ENCODE data around the gene RELCH. TPM values are rescaled to one million over a fixed set of nuclear protein-coding genes. Genes with fewer than 3 reads are reported as not detected.

The RELCH gene
- total RNA-seq, 1 donor from 2014 or later, result 76.2 TPM

DNA sequence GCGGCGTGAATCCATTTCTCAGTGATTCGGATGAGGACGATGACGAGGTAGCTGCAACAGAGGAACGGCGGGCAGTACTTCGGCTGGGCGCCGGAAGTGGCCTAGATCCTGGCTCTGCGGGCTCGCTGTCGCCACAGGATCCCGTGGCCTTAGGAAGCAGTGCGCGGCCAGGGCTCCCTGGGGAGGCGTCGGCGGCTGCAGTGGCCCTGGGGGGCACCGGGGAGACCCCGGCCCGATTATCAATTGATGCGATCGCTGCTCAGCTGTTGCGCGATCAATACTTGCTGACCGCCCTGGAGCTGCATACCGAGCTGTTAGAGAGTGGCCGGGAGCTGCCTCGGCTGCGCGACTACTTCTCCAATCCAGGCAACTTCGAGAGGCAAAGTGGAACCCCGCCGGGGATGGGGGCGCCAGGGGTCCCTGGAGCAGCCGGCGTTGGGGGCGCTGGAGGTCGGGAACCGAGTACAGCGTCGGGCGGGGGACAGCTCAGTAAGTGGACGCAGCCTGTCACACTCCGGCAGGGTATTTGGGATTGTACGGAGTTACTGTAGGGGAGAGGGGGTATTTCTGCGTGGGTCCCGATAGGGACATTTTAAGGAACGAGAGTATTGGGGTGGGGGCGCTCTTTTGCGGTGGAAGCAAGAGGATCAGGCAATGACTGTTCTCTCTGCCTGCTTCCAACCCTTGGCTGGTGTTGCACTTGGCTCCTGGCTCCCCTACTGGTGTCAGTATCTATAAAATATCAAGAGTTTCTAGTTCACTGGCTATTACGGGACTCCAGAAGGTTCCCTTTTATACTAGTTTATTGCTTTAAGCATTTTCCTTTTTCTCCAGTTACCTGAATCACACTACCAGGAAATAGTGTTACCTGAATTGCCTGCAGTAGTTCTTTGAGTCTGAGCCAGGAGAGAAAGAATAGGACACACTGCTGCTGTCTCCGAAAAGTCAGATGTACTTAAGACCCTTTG, 772 bp downstream of the RELCH start:
- DNase-seq (ENCODE audit: low spot score in 2 of 2), result peak in 1 of 2 donors; percentile 3
- no peak for FAIRE-seq

DNA sequence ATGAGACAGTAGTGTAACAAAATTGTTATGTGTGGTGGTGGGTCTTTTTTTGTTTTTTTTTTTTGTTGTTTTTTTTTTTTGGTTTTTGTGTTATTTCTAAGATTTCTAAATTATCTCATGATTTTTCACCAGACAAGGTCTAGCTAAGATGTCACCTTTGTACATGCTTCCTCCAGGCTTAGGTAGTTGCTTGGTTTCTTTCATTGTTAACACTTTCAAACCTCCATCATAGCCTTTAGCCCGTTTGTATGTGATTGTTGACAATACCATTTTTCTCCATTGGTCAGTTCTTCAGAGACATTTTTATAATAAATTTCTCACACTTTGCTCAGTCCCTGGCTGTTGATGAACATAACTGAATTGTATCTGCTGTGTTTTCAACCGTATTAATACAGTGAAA, 2.2 kb downstream of the RELCH start:
- DNase-seq (ENCODE audit: low spot score in 2 of 2) (no peak), FAIRE-seq (no peak)

DNA sequence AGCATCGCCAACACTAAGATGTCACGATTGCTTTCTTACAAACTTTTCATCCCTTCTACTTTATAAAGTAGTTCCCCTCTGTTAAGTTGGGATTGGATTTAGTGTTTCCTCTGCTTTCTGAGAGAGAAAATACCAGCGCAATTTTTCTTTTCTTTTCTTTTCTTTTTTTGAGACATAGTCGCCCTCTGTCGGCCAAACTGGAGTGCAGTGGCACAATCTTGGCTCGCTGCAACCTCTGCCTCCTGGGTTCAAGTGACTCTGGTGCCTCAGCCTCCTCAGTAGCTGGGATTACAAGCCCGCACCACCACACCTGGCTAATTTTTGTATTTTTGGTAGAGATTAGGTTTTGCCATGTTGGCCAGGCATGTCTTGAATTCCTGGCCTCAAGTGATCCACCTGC, 9.0 kb downstream of the RELCH start:
- no peak for DNase-seq (ENCODE audit: low spot score in 2 of 2)
- FAIRE-seq, result no peak

DNA sequence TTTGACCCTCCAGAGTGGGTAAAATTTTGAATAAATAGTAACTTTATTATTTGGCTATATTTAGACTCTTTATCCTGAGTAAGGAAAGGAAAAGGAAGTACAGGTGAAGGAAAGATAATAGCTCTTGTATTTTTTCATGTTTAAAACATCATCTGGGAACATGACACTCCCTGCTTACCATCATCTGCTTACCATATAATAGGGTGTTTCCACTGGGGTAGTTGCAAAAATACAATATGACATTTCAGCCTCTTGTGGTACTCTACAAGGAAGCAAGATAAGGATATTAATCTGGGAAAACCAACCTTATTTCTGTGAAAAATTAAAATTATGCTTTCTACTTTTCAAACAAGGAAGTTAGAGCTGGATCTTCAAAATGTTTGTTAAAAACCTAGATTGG, 9.9 kb downstream of the RELCH start:
- DNase-seq (ENCODE audit: low spot score in 2 of 2) (no peak), FAIRE-seq (no peak)

DNA sequence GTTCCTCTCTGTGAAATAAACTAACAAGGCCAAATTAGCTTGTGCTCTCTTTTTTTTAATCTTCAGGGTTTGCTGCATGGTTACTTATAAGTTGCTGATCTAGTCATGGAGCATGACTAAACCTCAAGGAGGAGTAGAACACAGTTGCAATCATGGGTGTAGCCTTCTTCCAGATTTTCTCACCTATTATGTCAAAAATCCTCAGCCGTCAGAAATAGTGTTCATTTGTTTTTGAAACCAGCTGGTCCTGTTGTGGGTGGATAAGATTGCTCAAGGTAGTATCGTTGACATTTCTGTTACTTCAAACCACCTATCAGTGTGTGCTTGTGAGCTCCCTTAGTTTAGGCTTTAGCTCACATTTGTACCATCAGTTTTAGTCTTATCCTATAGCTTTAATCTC, 11.2 kb downstream of the RELCH start:
- FAIRE-seq, result no peak

DNA sequence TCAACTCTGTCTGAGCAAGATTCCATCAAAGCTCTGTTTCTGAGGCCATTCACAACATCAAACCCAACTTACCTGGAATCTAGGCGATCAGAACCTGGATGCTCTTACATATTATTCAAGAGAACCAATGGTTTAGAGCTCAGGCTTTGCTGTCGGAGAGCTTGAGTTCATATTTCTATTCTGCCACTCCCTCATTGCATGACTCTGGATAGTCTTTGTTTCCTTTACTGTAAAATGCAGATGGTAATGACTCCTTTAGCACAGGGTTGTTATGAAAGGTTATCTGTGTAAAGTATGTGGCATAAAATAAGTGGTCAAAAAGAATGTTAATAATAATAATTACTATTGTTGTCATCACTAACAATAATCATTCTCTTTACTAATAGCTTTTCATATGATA, 12.6 kb downstream of the RELCH start:
- FAIRE-seq, result no peak
- DNase-seq (ENCODE audit: low spot score in 2 of 2), result no peak

More for the DNA sequence above, 11.2 kb downstream of the RELCH start:
- DNase-seq (ENCODE audit: low spot score in 2 of 2), result no peak

DNA sequence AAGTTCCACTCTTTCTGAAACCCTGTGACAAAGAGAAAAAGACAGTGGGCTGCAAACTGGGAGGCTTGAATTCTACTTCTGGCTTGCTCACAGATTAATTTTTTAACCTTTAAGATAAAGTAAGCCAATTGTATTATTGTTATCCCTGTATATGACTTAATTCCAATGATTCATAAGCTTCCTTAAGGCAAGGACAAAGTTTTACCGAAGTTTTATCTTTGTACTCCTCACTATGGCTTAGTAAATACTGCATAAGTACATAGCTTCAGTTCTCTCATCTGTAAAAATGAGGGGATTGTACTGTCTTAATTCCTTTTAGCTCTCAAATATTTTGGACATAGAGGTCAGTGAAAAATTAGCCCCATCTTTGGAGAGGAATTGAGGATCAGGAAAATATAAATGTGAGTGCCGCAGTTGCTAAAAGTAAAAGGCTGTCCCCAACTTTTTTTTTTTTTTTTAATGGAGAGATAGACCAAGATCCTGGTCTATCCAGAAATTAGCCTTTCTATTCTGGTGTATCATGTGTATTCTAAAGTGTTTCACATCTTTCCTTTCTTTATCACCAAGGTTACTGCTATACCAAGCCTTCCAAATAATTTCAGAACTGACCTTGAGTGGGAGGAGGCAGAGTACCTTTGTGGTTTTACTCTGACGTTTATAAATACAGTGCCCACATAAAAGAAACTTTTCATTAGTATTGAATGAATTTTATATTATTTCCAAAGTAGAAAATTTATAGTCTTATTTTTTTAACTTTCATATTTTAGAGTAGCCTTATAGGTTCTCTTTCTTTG, 13.3 kb downstream of the RELCH start:
- FAIRE-seq (no peak), DNase-seq (ENCODE audit: low spot score in 2 of 2) (no peak)

DNA sequence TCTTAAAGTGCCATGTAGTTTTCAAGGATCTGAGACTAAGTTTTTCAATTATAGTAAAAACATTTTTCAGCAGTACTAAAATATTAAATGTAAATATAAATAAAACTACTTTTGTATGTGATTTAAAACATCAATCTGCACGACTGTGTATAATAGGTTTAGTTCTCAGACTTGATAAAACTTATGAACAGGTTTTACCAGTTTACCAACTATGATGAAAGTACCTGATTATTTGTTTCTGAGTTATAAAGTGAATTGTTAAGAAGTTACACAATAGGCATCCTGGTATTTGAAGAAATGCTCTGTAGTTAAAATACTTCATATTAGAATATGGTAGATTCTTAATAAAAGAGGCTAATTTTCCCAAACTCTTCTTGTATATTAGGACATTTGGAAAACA, 14.8 kb downstream of the RELCH start:
- DNase-seq (ENCODE audit: low spot score in 2 of 2) (no peak), FAIRE-seq (peak; percentile 50)

DNA sequence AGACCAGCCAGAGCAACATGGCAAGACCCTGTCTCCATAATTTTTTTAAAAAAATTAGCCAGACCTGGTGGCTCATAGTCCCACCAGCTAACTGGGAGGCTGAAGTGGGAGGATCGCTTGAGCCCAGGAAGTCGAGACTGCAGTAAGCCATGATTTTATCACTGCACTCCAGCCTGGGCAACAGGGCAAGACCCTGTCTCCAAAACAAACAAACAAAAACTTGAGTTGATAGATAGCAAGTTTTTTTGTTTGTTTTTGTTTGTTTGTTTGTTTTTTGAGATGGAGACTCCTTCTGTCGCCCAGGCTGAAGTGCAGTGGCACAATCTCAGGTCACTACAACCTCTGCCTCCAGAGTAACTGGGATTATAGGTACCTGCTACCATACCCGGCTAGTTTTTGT, 18.8 kb downstream of the RELCH start:
- FAIRE-seq (no peak), DNase-seq (ENCODE audit: low spot score in 2 of 2) (no peak)

DNA sequence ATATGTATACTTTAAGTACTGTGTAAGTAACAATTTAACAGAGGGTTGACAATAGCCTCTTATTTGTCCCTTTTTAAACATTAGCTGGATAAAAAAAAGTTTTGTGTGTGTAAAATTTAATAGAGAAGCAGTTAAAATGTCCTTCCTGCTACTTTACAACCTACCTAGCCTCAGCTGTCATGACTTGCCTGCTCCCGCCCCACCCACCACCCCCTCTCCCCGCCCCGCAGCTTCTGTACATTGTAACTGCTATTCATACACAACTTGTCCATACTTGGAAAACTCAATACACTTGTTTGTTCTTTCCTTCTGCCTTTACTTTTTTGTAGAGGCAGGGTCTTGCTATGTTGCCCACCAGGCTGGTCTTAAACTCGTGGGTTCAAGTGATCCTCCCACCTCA, 19.5 kb downstream of the RELCH start:
- no peak for FAIRE-seq
- DNase-seq (ENCODE audit: low spot score in 2 of 2), result no peak

DNA sequence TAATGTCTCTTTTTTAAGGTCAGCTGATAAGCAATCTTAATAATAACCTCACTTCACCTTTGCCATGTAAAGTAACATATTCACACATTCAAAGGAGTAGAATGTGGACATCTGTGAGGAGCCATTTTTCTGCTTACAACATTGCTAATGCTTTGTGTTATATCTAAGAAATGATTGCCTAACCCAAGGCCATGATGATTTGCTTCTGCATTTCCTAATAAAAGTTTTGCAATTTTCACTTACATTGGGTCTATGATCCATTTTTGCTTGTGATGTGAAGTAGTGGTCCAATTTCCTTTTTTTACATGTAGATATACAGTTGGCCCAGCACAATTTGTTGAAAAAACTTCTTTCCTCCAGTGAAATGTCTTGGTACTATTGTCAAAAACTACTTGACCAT, 22.0 kb downstream of the RELCH start:
- DNase-seq (ENCODE audit: low spot score in 2 of 2) (no peak), FAIRE-seq (no peak)

DNA sequence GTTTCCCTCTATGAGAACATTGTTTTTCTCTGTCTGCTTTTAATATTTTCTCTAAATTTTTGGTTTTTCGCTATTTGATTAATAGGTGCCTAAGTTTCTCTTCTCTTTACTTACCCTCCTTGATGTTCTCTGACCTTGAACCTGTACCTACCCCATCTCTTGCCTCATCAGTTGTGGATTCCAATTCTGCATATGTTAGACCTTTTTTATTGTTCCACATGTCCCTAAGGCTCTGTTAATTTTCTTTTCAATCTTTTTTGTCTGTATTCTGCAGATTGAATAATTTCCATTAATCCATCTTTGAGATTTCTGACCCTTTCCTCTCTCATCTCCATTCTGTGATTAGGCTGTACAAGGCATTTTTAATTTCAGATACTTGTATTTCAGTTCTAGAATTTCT, 23.1 kb downstream of the RELCH start:
- DNase-seq (ENCODE audit: low spot score in 2 of 2) (no peak), FAIRE-seq (no peak)

DNA sequence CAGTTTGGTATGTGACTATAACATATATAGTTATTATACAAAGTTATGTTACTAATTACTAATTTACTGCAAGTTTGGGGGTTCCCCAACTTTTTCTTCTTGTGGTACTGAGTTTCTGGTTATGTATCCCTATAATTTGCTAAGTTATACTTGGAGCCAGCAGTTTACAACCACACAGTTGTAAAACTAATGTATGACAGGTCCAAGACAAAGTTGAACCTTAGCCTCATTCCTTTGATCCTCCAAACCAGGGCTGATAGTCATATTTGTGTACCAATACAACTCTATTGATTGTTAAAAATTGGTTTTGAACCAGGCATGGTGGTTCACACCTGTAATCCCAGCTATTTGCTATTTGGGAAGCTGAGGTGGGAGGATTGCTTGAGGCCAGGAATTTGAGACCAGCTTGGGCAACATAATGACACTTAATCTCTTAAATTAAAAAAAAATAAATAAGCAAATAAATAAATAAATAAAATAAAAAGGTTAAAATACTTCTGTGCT, 24.3 kb downstream of the RELCH start:
- DNase-seq (ENCODE audit: low spot score in 2 of 2), result no peak
- no peak for FAIRE-seq

DNA sequence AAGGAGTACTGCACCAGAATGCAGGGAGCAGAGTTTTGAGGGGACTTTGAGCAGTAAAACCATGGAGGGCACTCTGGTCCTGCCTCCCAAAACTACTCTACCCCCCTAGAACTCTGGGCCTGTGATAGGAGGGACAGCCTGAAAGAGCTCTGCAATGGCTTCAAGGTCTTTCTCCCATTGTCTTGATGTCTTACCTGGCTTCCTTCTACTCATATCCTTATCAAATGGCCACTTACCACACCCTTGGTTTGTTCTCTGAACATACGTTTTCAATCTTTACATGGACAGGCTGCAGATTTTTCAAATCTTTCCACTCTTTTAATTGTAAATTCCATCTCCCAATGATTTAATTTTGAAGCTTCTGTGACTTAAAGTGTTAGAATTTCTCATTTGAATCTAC, 27.7 kb downstream of the RELCH start:
- DNase-seq (ENCODE audit: low spot score in 2 of 2) (no peak), FAIRE-seq (no peak)

DNA sequence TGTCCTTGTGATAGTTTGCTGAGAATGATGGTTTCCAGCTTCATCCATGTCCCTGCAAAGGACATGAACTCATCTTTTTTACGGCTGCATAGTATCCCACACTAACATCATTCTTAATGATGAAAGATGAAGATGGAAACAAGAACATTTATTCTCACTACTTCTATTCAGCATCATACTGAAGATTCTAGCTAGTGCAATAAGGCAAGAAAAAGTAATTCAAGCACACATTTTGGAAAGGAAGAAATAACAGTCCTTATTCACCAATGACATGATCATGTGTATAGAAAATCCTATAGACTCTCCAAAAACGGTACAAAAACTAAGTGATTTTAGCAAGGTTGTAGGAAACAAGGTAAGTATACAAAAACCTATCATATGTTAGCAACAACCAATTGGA, 37.2 kb downstream of the RELCH start:
- FAIRE-seq (no peak), DNase-seq (ENCODE audit: low spot score in 2 of 2) (no peak)

DNA sequence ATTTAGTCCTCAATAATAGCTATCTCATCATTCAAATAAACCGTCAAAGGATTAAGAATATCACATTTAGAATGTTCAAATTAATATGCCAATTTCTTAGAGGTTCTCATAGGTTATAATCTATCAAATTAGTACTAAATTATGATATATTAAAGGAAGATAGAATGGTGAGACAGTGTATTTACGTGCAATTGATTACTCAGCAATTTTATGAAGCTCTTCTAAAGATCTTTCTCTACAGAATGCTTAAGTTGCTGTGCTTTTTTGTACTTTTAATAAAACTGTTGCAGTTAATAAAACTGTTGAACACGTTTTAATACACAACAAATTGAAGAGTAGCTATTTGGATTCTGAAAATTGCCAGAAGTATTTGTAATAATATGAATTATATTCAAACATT, 39.0 kb downstream of the RELCH start:
- FAIRE-seq (peak; percentile 50), DNase-seq (ENCODE audit: low spot score in 2 of 2) (no peak)

DNA sequence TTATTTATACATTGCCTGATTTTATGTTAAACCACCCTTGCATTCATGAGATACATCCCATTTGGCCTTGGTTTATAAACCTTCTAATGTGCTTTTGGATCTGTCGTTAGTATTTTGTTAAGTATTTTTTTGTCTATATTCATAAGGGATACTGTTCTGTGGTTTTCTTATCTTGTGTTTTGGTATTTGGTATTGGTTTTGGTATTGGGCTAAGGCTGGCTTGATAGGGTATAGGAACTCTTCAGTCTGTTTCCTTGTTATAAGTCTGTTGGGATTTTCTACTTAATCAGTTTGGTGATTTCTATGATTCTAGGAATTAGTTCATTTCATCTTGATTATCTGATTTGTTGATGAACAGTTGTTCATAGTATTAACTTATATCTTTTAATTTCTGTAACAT, 49.2 kb downstream of the RELCH start:
- no peak for FAIRE-seq

DNA sequence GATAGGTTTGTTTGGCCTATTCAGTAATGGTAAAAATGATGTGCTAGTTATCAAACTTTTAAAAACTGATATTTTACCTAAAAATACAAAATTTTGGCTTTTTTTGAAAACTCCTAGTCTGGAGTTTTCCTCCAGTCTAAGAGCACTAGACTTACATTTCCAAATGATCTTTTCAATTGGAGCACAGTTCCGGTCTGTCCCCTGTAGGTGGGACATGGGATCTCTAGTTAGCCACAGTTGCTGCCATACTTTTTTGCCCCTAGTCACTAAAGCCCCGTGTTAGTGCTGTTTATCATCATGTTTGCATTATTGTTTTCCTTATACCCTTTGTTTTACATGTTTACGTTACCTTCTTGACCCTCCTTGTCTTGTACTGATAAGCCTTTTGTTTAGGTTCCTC, 52.4 kb downstream of the RELCH start:
- DNase-seq (ENCODE audit: low spot score in 2 of 2) (no peak), FAIRE-seq (no peak)

More for the DNA sequence above, 49.2 kb downstream of the RELCH start:
- no peak for DNase-seq (ENCODE audit: low spot score in 2 of 2)

DNA sequence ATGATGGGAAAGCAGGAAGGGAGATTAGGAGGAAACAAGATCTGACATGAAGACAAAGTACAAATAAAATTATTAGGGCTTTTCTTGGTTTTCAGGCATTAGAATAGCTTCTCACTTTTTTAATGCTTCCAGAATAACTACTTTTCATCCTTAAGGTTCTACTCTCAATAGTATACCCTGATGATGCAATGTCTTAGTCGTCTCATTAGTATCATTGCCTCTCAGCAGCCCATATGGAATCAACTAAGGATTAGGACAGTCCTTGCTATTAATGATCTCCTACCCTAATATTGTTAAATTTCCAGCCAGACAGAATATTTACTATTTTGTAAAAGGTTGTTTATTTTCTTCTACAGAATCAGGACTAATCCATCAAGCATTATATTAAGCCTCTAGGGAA, 55.9 kb downstream of the RELCH start:
- DNase-seq (ENCODE audit: low spot score in 2 of 2), result no peak
- no peak for FAIRE-seq

DNA sequence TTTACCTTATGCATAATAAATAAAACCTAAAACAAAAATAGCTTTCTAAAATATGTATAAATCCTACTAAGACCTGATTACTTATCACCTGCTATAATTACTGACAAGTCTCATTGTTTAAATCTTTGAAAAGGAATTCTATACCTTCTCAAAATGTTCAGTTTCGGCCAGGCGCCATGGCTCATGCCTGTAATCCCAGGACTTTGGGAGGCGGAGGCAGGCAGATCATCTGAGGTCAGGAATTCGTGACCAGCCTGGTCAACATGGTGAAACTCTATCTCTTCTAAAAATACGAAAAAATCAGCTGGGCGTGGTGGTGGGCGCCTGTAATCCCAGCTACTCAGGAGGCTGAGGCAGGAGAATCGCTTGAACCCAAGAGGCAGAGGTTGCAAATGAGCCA, 58.1 kb downstream of the RELCH start:
- DNase-seq (ENCODE audit: low spot score in 2 of 2) (no peak), FAIRE-seq (no peak)

DNA sequence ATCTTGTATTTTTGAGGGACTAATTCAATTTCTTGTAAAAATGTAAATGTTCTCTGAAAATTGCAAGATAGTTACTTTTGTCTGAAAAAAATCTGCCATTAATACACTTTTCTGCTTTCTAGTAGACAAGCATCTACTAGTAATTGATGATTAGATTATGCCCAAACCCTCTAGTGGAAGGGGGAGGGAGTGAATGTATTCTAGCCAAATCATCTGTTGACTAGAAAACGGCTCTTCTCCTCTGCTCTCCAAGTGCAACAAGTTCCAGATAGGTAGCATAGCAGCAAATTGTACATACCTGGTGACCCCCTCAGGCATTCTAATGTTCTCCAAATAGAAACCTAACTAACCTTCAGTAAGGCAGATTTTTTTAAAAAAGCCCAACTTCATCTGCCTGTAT, 58.6 kb downstream of the RELCH start:
- FAIRE-seq (no peak), DNase-seq (ENCODE audit: low spot score in 2 of 2) (no peak)
